Activated T-cell treated with anti-CD3 and anti-CD28 coated beads, Interleukin-2, amount 50 U/mL, for 48 hours (primary cell): ENCODE results near the gene PGM1.

Experiments
- DNase-seq, 2 experiments: peaks; one replicate each; pipeline ENCODE4 v3.0.0-alpha.2; 2020

The PGM1 gene

DNA sequence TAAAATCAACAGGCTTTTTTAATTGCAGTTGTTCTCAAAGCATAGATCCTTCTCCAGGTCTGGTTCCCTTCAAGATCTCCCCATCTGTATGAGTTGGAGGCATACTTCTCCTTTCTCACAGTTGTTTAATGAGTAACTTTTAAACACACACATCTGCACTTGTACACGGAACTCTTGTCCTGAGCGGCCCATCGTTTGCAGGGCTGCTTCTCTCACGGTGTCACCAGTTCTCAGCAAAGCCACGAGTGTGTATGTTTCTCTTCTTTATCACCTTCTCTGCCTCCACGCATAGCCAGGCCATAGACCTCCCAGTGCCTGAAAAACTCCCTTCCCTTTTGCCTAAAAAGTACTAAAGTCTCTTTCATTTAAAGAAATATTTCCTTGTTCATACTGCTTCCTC is 111.9 kb downstream of the PGM1 start:
- no peak for DNase-seq

- no peak for DNase-seq
Observed at GRCh38 chr1:63709267-63709828, 116.1 kb downstream of the PGM1 start.
